ENCODE data around the gene SCAF4. TPM values are rescaled to one million over a fixed set of nuclear protein-coding genes. Genes with fewer than 3 reads are reported as not detected.

Gene SCAF4
- total and polyA plus RNA-seq, 4 donors, result 11.3 to 29.7 (median 20.1) TPM

DNA sequence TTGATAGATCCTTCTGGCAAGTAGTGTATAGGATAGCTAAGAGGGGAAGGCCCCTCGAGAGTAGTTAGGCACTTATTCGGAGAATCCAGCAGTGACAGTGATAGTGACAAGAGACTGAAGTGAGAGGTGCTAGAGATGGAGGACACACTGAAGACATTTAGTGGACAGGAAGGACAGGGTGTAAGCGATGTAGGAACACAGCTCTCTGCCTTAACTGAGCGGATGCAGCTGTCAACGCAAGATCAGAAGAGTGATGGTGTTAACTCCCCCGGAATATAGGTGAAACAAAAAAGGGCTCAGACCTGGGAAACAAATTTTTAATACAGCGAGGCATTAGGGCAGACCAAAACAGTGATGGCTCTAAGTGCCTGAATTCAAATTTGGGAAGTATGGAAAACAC lies 56.6 kb downstream of the SCAF4 start:
- H3K4me3 ChIP-seq, result no peak overlapping the region
- WGBS, 2 donors, result 80 to 84% methylated on average over 7 of the region's 7 CpGs
- ATAC-seq (ENCODE audit: insufficient read depth, low FRiP score), result no peak

DNA sequence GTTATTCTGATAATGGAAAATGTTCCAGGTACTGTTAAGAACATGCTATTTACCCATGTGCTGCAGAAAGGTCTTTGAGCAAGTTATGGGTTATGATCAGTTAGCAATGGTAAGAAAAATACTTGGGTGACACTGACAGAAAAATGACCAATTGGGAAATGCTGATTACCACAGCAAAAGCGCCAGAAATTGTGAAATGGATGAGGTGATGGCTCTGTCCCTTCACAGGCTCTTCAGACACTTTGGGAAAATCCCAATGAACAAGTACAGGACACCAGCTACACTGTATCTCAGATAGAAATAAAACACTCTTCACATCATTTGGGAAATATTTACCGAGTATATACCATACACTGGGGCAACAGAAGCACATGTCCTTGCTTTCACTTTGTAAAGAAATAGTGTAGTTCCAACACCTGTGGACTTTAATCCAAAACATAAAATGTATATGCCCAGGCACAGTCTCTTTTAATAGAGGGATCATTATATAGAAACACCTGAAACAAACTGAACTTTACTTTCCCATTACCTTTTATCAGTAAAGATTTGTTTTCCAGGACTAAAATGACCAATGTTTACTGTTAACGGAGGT lies 58.5 kb downstream of the SCAF4 start:
- H3K27ac ChIP-seq (ENCODE audit: low read depth in 1 of 2, low read length in 1 of 2), result no peak overlapping the region
- no peaks in the 10 kb centered on the region for H3K9me3 ChIP-seq (ENCODE audit: control insufficient read depth in 4 of 4, insufficient read depth in 3 of 4, low read length in 3 of 4)
- WGBS, 2 donors, result 74 to 83% methylated on average over 3 of the region's 3 CpGs
- no peak for ATAC-seq (ENCODE audit: insufficient read depth, low FRiP score)
- H3K4me3 ChIP-seq, result no peak overlapping the region
- peaks cover 0 to 7% (median 0%) of the 10 kb centered on the region in 5 donors for H3K4me1 ChIP-seq (ENCODE audit: control insufficient read depth in 5 of 5, insufficient read depth in 5 of 5, low read length in 5 of 5)
- H3K9ac ChIP-seq (ENCODE audit: insufficient read depth in 1 of 2, low read length in 2 of 2), result no peak overlapping the region
- peaks cover 11 to 22% (median 17%) of the 10 kb centered on the region in 4 donors for H3K36me3 ChIP-seq (ENCODE audit: control insufficient read depth in 4 of 4, insufficient read depth in 4 of 4, low read length in 4 of 4)
- no peak for DNase-seq
- H3K27me3 ChIP-seq (ENCODE audit: control insufficient read depth in 3 of 3, insufficient read depth in 3 of 3, low read length in 2 of 3), result no peaks in the 10 kb centered on the region
- TF ChIP-seq, protein P1, sequence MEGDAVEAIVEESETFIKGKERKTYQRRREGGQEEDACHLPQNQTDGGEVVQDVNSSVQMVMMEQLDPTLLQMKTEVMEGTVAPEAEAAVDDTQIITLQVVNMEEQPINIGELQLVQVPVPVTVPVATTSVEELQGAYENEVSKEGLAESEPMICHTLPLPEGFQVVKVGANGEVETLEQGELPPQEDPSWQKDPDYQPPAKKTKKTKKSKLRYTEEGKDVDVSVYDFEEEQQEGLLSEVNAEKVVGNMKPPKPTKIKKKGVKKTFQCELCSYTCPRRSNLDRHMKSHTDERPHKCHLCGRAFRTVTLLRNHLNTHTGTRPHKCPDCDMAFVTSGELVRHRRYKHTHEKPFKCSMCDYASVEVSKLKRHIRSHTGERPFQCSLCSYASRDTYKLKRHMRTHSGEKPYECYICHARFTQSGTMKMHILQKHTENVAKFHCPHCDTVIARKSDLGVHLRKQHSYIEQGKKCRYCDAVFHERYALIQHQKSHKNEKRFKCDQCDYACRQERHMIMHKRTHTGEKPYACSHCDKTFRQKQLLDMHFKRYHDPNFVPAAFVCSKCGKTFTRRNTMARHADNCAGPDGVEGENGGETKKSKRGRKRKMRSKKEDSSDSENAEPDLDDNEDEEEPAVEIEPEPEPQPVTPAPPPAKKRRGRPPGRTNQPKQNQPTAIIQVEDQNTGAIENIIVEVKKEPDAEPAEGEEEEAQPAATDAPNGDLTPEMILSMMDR (IDR thresholded peaks at IDR 0.05; ENCODE audit: control extremely low read depth, extremely low read depth), result no peak

More for the DNA sequence above, 56.6 kb downstream of the SCAF4 start:
- H3K4me1 ChIP-seq (ENCODE audit: control insufficient read depth in 5 of 5, insufficient read depth in 5 of 5, low read length in 5 of 5), result peaks cover 0 to 7% (median 0%) of the 10 kb centered on the region in 5 donors
- H3K9ac ChIP-seq (ENCODE audit: insufficient read depth in 1 of 2, low read length in 2 of 2), result no peak overlapping the region
- H3K9me3 ChIP-seq (ENCODE audit: control insufficient read depth in 4 of 4, insufficient read depth in 3 of 4, low read length in 3 of 4), result no peaks in the 10 kb centered on the region
- TF ChIP-seq, protein P1 (IDR thresholded peaks at IDR 0.05; ENCODE audit: control extremely low read depth, extremely low read depth), result no peak
- no peak overlapping the region for H3K27ac ChIP-seq (ENCODE audit: low read depth in 1 of 2, low read length in 1 of 2)
- peak in 2 of 3 donors; percentile 28 to 68 for DNase-seq
- peaks cover 12 to 18% (median 14%) of the 10 kb centered on the region in 4 donors for H3K36me3 ChIP-seq (ENCODE audit: control insufficient read depth in 4 of 4, insufficient read depth in 4 of 4, low read length in 4 of 4)
- H3K27me3 ChIP-seq (ENCODE audit: control insufficient read depth in 3 of 3, insufficient read depth in 3 of 3, low read length in 2 of 3), result no peaks in the 10 kb centered on the region

- Histone ChIP-seq H3K9me3 (ENCODE audit: control insufficient read depth in 4 of 4, insufficient read depth in 3 of 4, low read length in 3 of 4) (no peaks in the 10 kb centered on the region), H3K4me3 (no peak overlapping the region), H3K9ac (ENCODE audit: insufficient read depth in 1 of 2, low read length in 2 of 2) (no peak overlapping the region), H3K27ac (ENCODE audit: low read depth in 1 of 2, low read length in 1 of 2) (no peak overlapping the region), H3K36me3 (ENCODE audit: control insufficient read depth in 4 of 4, insufficient read depth in 4 of 4, low read length in 4 of 4) (peaks cover 12 to 27% (median 22%) of the 10 kb centered on the region in 4 donors), H3K4me1 (ENCODE audit: control insufficient read depth in 5 of 5, insufficient read depth in 5 of 5, low read length in 5 of 5) (peaks cover 0 to 7% (median 0%) of the 10 kb centered on the region in 5 donors), H3K27me3 (ENCODE audit: control insufficient read depth in 3 of 3, insufficient read depth in 3 of 3, low read length in 2 of 3) (no peaks in the 10 kb centered on the region)
- TF ChIP-seq, protein P1 (IDR thresholded peaks at IDR 0.05; ENCODE audit: control extremely low read depth, extremely low read depth), result no peak
- ATAC-seq (ENCODE audit: insufficient read depth, low FRiP score) (no peak), DNase-seq (no peak)
- WGBS, 2 donors, result 96 to 97% methylated on average over 17 of the region's 17 CpGs
Measured at GRCh38 chr21:31671931-31672330, 60.0 kb downstream of the SCAF4 start.

Measured in lung (tissue), 12 donors.